GM18519 (cell line): ENCODE measurements around the gene APOB.
A peak's percentile ranks its signal among the peaks of the same experiment; 100 is the strongest.

Experiments used
- ATAC-seq: cut with Tn5 transposase; IDR thresholded peaks from one replicate; pipeline ENCODE4 v1.9.1; 2021; ENCODE audit warnings: mild to moderate bottlenecking, moderate library complexity; ENCODE audit not compliant: unreplicated experiment, low FRiP score

The APOB gene

GRCh38 chr2:21052044-21052443 is 8.2 kb upstream of the APOB start:
- ATAC-seq: no peak

GRCh38 chr2:21050164-21050563 is 6.3 kb upstream of the APOB start:
- no peak for ATAC-seq

- ATAC-seq: no peak
Observed at GRCh38 chr2:21047141-21048009, 3.5 kb upstream of the APOB start.

- no peak for ATAC-seq
Observed at GRCh38 chr2:21046506-21046905, 2.6 kb upstream of the APOB start.

GRCh38 chr2:21044694-21045371 is 960 bp upstream of the APOB start:
- ATAC-seq: no peak

- ATAC-seq: peak; percentile 61
Observed at GRCh38 chr2:21042958-21043743, 722 bp downstream of the APOB start.

GRCh38 chr2:21042708-21042957 is 1.2 kb downstream of the APOB start:
- ATAC-seq: no peak

GRCh38 chr2:21041943-21042707 is 1.7 kb downstream of the APOB start:
- no peak for ATAC-seq

GRCh38 chr2:21041462-21041861 is 2.4 kb downstream of the APOB start:
- no peak for ATAC-seq

- no peak for ATAC-seq
Observed at GRCh38 chr2:21040468-21041377, 3.1 kb downstream of the APOB start.

GRCh38 chr2:21039979-21040467 is 3.9 kb downstream of the APOB start:
- no peak for ATAC-seq

- ATAC-seq: no peak
Observed at GRCh38 chr2:21039080-21039556, 4.8 kb downstream of the APOB start.

- no peak for ATAC-seq
Observed at GRCh38 chr2:21038403-21039073, 5.3 kb downstream of the APOB start.

- no peak for ATAC-seq
Observed at GRCh38 chr2:21037671-21038108, 6.2 kb downstream of the APOB start.

GRCh38 chr2:21036708-21037670 is 6.9 kb downstream of the APOB start:
- no peak for ATAC-seq

- ATAC-seq: no peak
Observed at GRCh38 chr2:21035974-21036707, 7.7 kb downstream of the APOB start.
